Small intestine (tissue), 7 donors: Measurements from ENCODE around the gene RNU1-4. TPM values are rescaled to one million over a fixed set of nuclear protein-coding genes. Genes with fewer than 3 reads are reported as not detected.
"Not testable (repeated sequence)": the region's sequence is repeated elsewhere in the genome, so short reads cannot be mapped to it uniquely, and the experiment has no call there.

ENCODE experiments used
- DNase-seq, 2 donors: peaks; one replicate each; pipeline versions ENCODE4 v3.0.0 to v3.0.0-alpha.2; 2013
- FAIRE-seq: peaks from 2 replicates; lab custom pipeline; 2012; peaks lifted over from hg19 to GRCh38; lab: Jason Lieb, UNC
- H3K27ac ChIP-seq, 3 donors: one replicate each; pipeline ENCODE4 v1.5.1; 2013; ENCODE audit warnings: low read length in 2 of 3, mild to moderate bottlenecking in 2 of 3, control low read depth in 1 of 3, inconsistent platforms in 1 of 3, low read depth in 1 of 3, moderate library complexity in 1 of 3
- H3K27me3 ChIP-seq, 3 donors: one replicate each; pipeline ENCODE4 v1.6.1; 2013; ENCODE audit warnings: low read length in 3 of 3, inconsistent platforms in 1 of 3; ENCODE audit not compliant: control insufficient read depth in 3 of 3, insufficient read depth in 3 of 3
- H3K36me3 ChIP-seq, 3 donors: one replicate each; pipeline ENCODE4 v1.6.1; 2013; ENCODE audit warnings: low read length in 3 of 3, inconsistent platforms in 1 of 3, low read depth in 1 of 3, mild to moderate bottlenecking in 1 of 3, moderate library complexity in 1 of 3; ENCODE audit not compliant: control insufficient read depth in 3 of 3, insufficient read depth in 2 of 3
- H3K4me1 ChIP-seq, 3 donors: one replicate each; pipeline ENCODE4 v1.6.1; 2013; ENCODE audit warnings: low read length in 2 of 3, inconsistent platforms in 1 of 3, low read depth in 1 of 3, mild to moderate bottlenecking in 1 of 3, moderate library complexity in 1 of 3; ENCODE audit not compliant: control insufficient read depth in 3 of 3, insufficient read depth in 2 of 3
- H3K4me3 ChIP-seq, 3 donors: one replicate each; pipeline ENCODE4 v1.5.1; 2013; ENCODE audit warnings: low read length in 3 of 3, control low read depth in 1 of 3, inconsistent platforms in 1 of 3, low read depth in 1 of 3, mild to moderate bottlenecking in 1 of 3, moderate library complexity in 1 of 3
- H3K9me3 ChIP-seq, 2 donors: one replicate each; pipeline ENCODE4 v1.6.1; 2013; ENCODE audit warnings: low read depth in 1 of 2, low read length in 1 of 2; ENCODE audit not compliant: control insufficient read depth in 2 of 2, insufficient read depth in 1 of 2
- WGBS, 3 donors: extraction: QIAGEN DNeasy Blood & Tissue Kit; methylation state at CpG; one replicate each; pipeline ENCODE4 v1.1.7; 2013; 5-methylcytosine and 5-hydroxymethylcytosine counted together
- polyA plus RNA-seq, 4 donors: library from polyadenylated mRNA; stranded (reverse) in 3 of 4; unstranded in 1 of 4; fragments of 200-250 nt in 3 of 4; fragments of 120-200 nt in 1 of 4; gene quantifications; one replicate each; pipeline versions ENCODE4 v1.2.1 to v1.2.3, GENCODE V29; 2013
- donor health status: healthy with polysubstance abuse.
- donor health status: control.
- donor health status: control.
- donor health status: Bipolar disorder and iron deficiency.
- donor health status: healthy.

RNU1-4 gene
- polyA plus RNA-seq, 4 donors, result not detected

- FAIRE-seq, H3K36me3 ChIP-seq, DNase-seq, H3K27ac ChIP-seq, H3K4me1 ChIP-seq, H3K9me3 ChIP-seq, H3K4me3 ChIP-seq: not testable (repeated sequence)
- peaks cover 0 to 14% (median 0%) of the 10 kb centered on the region in 3 donors for H3K27me3 ChIP-seq
- WGBS, 3 donors, result 92 to 100% (median 95%) methylated on average over 3 to 4 of the region's 6 CpGs
These were observed 27.3 kb upstream of the RNU1-4 start for GRCh38 chr1:16712984-16713383.

GRCh38 chr1:16713480-16713879 is 26.8 kb upstream of the RNU1-4 start:
- WGBS, 3 donors, result 68 to 93% (median 85%) methylated on average over 4 of the region's 10 CpGs
- not testable (repeated sequence) for H3K4me3 ChIP-seq, FAIRE-seq, H3K9me3 ChIP-seq, H3K27ac ChIP-seq, DNase-seq, H3K4me1 ChIP-seq, H3K36me3 ChIP-seq
- peaks cover 0 to 14% (median 0%) of the 10 kb centered on the region in 3 donors for H3K27me3 ChIP-seq

GRCh38 chr1:16716691-16717335 is 23.5 kb upstream of the RNU1-4 start:
- DNase-seq (no peak), FAIRE-seq (no peak)
- Histone ChIP-seq H3K27me3 (peaks cover 0 to 14% (median 0%) of the 10 kb centered on the region in 3 donors), H3K4me3 (no peak overlapping the region), H3K36me3 (peaks cover 0 to 2% (median 0%) of the 10 kb centered on the region in 3 donors), H3K27ac (no peak overlapping the region), H3K9me3 (no peaks in the 10 kb centered on the region), H3K4me1 (no peaks in the 10 kb centered on the region)
- 78 to 80% (median 80%) methylated on average over 7 of the region's 7 CpGs for WGBS, 3 donors

- no peak overlapping the region for H3K27ac ChIP-seq
- WGBS, 3 donors, result 66 to 75% (median 71%) methylated on average over 20 of the region's 20 CpGs
- H3K4me1 ChIP-seq, result no peaks in the 10 kb centered on the region
- peaks cover 0 to 14% (median 0%) of the 10 kb centered on the region in 3 donors for H3K27me3 ChIP-seq
- no peak overlapping the region for H3K4me3 ChIP-seq
- DNase-seq (no peak), FAIRE-seq (no peak)
- H3K9me3 ChIP-seq, result no peaks in the 10 kb centered on the region
- peaks cover 0 to 2% (median 0%) of the 10 kb centered on the region in 3 donors for H3K36me3 ChIP-seq
These were observed 22.8 kb upstream of the RNU1-4 start for GRCh38 chr1:16717336-16718098.

GRCh38 chr1:16718099-16718907 is 22.0 kb upstream of the RNU1-4 start:
- not testable (repeated sequence) for FAIRE-seq, DNase-seq, H3K4me1 ChIP-seq, H3K27ac ChIP-seq, H3K4me3 ChIP-seq, H3K9me3 ChIP-seq, H3K36me3 ChIP-seq
- 90 to 92% (median 91%) methylated on average over 14 of the region's 14 CpGs for WGBS, 3 donors
- peaks cover 0 to 14% (median 0%) of the 10 kb centered on the region in 3 donors for H3K27me3 ChIP-seq

- Histone ChIP-seq H3K4me3 (no peak overlapping the region), H3K27ac (no peak overlapping the region), H3K9me3 (no peaks in the 10 kb centered on the region), H3K4me1 (no peaks in the 10 kb centered on the region), H3K27me3 (peaks cover 0 to 14% (median 1%) of the 10 kb centered on the region in 3 donors), H3K36me3 (peaks cover 0 to 2% (median 0%) of the 10 kb centered on the region in 3 donors)
- WGBS, 3 donors, result 88 to 91% (median 89%) methylated on average over 8 of the region's 8 CpGs
- no peak for FAIRE-seq
- no peak for DNase-seq
These were observed 21.3 kb upstream of the RNU1-4 start for GRCh38 chr1:16718908-16719533.

- WGBS, 3 donors, result 86 to 90% (median 88%) methylated on average over 16 of the region's 16 CpGs
- DNase-seq (no peak), FAIRE-seq (no peak)
- no peak overlapping the region for H3K4me3 ChIP-seq
- no peaks in the 10 kb centered on the region for H3K4me1 ChIP-seq
- H3K9me3 ChIP-seq, result no peaks in the 10 kb centered on the region
- H3K27ac ChIP-seq, result no peak overlapping the region
- peaks cover 0 to 2% (median 0%) of the 10 kb centered on the region in 3 donors for H3K36me3 ChIP-seq
- peaks cover 0 to 17% (median 2%) of the 10 kb centered on the region in 3 donors for H3K27me3 ChIP-seq
These were observed 20.6 kb upstream of the RNU1-4 start for GRCh38 chr1:16719571-16720350.
